ENCODE measurements around the gene GFOD1. TPM values are rescaled to one million over a fixed set of nuclear protein-coding genes. Genes with fewer than 3 reads are reported as not detected.

Gene GFOD1
- total RNA-seq, 1 donor from 2014 or later = 2.2 TPM

DNA sequence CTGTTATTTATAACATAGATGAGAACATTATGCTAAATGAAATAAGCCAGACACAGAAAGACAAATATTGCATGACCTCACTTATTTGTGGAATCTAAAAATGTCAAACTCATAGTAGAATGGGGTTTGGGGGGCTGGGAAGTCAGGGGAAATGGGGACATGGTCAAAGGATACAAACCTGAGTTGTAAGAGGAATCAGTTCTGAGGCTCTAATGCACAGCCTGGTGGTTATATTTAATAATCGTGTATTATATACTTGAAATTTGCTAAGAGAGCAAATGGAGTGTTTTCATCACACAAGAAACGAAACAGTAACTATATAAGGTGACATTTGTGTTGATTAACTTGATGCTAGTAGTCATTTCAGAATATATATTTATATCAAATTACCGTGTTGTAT is 40.8 kb upstream of the GFOD1 start:
- H3K4me3 ChIP-seq (ENCODE audit: low read depth, low read length) = no peak overlapping the region
- TF ChIP-seq, protein P1, sequence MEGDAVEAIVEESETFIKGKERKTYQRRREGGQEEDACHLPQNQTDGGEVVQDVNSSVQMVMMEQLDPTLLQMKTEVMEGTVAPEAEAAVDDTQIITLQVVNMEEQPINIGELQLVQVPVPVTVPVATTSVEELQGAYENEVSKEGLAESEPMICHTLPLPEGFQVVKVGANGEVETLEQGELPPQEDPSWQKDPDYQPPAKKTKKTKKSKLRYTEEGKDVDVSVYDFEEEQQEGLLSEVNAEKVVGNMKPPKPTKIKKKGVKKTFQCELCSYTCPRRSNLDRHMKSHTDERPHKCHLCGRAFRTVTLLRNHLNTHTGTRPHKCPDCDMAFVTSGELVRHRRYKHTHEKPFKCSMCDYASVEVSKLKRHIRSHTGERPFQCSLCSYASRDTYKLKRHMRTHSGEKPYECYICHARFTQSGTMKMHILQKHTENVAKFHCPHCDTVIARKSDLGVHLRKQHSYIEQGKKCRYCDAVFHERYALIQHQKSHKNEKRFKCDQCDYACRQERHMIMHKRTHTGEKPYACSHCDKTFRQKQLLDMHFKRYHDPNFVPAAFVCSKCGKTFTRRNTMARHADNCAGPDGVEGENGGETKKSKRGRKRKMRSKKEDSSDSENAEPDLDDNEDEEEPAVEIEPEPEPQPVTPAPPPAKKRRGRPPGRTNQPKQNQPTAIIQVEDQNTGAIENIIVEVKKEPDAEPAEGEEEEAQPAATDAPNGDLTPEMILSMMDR (conservative IDR thresholded peaks at IDR 0.05; ENCODE audit: low read depth, low read length) = no peak
- no peak for DNase-seq (ENCODE audit: low read depth)

- no peak for DNase-seq (ENCODE audit: low read depth)
- TF ChIP-seq, protein P1 (conservative IDR thresholded peaks at IDR 0.05; ENCODE audit: low read depth, low read length) = no peak
Observed at GRCh38 chr6:13527671-13528056, 40.3 kb upstream of the GFOD1 start.

GRCh38 chr6:13526727-13527670 is 39.6 kb upstream of the GFOD1 start:
- TF ChIP-seq, protein P1 (conservative IDR thresholded peaks at IDR 0.05; ENCODE audit: low read depth, low read length) = no peak
- H3K4me3 ChIP-seq (ENCODE audit: low read depth, low read length) = no peak overlapping the region
- DNase-seq (ENCODE audit: low read depth) = no peak

More at GRCh38 chr6:13527671-13528056, 40.3 kb upstream of the GFOD1 start:
- H3K4me3 ChIP-seq (ENCODE audit: low read depth, low read length) = no peak overlapping the region

DNA sequence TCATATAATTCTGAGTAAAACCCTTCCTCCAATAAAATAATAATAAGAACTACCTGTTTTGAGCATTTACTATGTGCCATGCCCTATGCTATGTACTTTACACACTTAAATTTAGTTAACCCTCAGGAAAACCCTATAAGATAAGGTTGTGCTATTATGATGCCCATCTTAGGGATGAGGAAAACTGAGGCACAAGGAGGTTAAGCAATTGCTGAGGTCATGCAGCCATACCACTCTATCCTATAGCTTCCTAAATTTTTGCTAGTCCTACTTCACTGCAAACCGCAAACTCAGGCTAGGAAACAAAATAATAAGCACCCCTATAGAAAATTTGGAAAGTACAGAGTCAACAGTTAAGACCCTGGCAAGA is 38.9 kb upstream of the GFOD1 start:
- TF ChIP-seq, protein P1 (conservative IDR thresholded peaks at IDR 0.05; ENCODE audit: low read depth, low read length) = no peak
- no peak overlapping the region for H3K4me3 ChIP-seq (ENCODE audit: low read depth, low read length)
- DNase-seq (ENCODE audit: low read depth) = no peak

- TF ChIP-seq, protein P1 (conservative IDR thresholded peaks at IDR 0.05; ENCODE audit: low read depth, low read length) = no peak
- DNase-seq (ENCODE audit: low read depth) = no peak
- H3K4me3 ChIP-seq (ENCODE audit: low read depth, low read length) = no peak overlapping the region
Observed at GRCh38 chr6:13524801-13525508, 37.6 kb upstream of the GFOD1 start.

GRCh38 chr6:13523826-13524622 is 36.6 kb upstream of the GFOD1 start:
- H3K4me3 ChIP-seq (ENCODE audit: low read depth, low read length) = no peak overlapping the region
- TF ChIP-seq, protein P1 (conservative IDR thresholded peaks at IDR 0.05; ENCODE audit: low read depth, low read length) = no peak
- DNase-seq (ENCODE audit: low read depth) = no peak
